Activated naive CD4-positive, alpha-beta T cell treated with anti-CD3 and anti-CD28 coated beads, Interleukin-2, amount 50 U/mL, for 24 hours (primary cell): ENCODE measurements around the gene BCAS2.

ENCODE experiments used
- H3K27ac Mint-ChIP-seq: one replicate; pipeline ENCODE4 v1.8.0; 2021; ENCODE audit warnings: mild to moderate bottlenecking, mixed read lengths
- H3K27me3 Mint-ChIP-seq: one replicate; pipeline ENCODE4 v1.8.0; 2021; ENCODE audit warnings: mixed read lengths
- H3K36me3 Mint-ChIP-seq: one replicate; pipeline ENCODE4 v1.8.0; 2021; ENCODE audit warnings: mixed read lengths
- H3K4me1 Mint-ChIP-seq: one replicate; pipeline ENCODE4 v1.8.0; 2021; ENCODE audit warnings: mixed read lengths
- H3K4me3 Mint-ChIP-seq: one replicate; pipeline ENCODE4 v1.8.0; 2021; ENCODE audit warnings: mild to moderate bottlenecking, mixed read lengths
- H3K9me3 Mint-ChIP-seq: one replicate; pipeline ENCODE4 v1.8.0; 2021; ENCODE audit warnings: mixed read lengths

Gene BCAS2

GRCh38 chr1:114540272-114540671 lies 41.1 kb downstream of the BCAS2 start:
- no peak overlapping the region for H3K4me3 Mint-ChIP-seq

DNA sequence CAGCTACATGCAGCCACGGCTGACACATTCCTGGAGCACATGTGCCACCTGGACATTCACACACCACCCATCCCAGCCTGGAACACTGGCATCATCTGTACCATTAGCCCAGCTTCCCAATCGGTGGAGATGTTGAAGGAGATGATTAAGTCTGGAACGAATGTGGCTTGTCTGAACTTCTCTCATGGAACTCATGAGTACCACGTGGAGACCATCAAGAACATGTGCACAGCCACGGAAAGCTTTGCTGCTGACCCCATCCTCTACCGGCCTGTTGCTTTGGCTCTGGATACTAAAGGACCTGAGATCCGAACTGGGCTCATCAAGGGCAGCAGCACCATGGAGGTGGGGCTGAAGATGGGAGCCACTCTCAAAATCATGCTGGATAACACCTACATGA lies 45.4 kb downstream of the BCAS2 start:
- H3K27ac Mint-ChIP-seq, result no peak overlapping the region
- H3K4me3 Mint-ChIP-seq, result no peak overlapping the region
- H3K27me3 Mint-ChIP-seq, result no peaks in the 10 kb centered on the region
- no peaks in the 10 kb centered on the region for H3K4me1 Mint-ChIP-seq
- no peaks in the 10 kb centered on the region for H3K36me3 Mint-ChIP-seq
- H3K9me3 Mint-ChIP-seq, result no peaks in the 10 kb centered on the region

More at GRCh38 chr1:114540272-114540671, 41.1 kb downstream of the BCAS2 start:
- Mint-ChIP-seq H3K27me3 (no peaks in the 10 kb centered on the region), H3K9me3 (no peaks in the 10 kb centered on the region), H3K4me1 (no peaks in the 10 kb centered on the region), H3K36me3 (no peaks in the 10 kb centered on the region), H3K27ac (no peak overlapping the region)

DNA sequence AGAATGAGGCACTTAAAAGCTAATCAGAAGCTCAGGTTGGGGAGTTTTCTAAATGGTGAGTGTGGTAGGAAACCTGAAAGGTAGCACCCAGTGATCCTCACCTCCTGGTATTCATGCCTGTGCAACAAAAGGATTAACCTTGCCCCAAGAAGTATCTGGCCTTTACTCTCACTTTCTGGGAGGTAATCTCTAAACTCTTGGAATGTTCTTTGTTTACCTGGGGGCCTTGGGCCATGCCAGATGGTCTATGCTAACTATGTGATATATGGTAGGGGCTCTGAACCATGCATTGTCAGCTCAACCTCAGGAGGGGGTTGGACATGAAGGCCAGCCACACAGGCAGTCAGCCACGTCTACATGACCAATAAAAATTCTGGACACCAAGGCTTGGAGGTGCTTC lies 46.0 kb downstream of the BCAS2 start:
- Mint-ChIP-seq H3K27ac (no peak overlapping the region), H3K27me3 (no peaks in the 10 kb centered on the region), H3K9me3 (no peaks in the 10 kb centered on the region)

GRCh38 chr1:114531094-114531493 lies 50.3 kb downstream of the BCAS2 start:
- peaks cover 4% of the 10 kb centered on the region for H3K4me1 Mint-ChIP-seq
- H3K9me3 Mint-ChIP-seq, result no peaks in the 10 kb centered on the region
- H3K36me3 Mint-ChIP-seq, result no peaks in the 10 kb centered on the region
- no peak overlapping the region for H3K27ac Mint-ChIP-seq
- no peaks in the 10 kb centered on the region for H3K27me3 Mint-ChIP-seq
- H3K4me3 Mint-ChIP-seq, result no peak overlapping the region

More for the DNA sequence above, 46.0 kb downstream of the BCAS2 start:
- Mint-ChIP-seq H3K4me1 (peaks cover 4% of the 10 kb centered on the region), H3K4me3 (no peak overlapping the region), H3K36me3 (no peaks in the 10 kb centered on the region)

DNA sequence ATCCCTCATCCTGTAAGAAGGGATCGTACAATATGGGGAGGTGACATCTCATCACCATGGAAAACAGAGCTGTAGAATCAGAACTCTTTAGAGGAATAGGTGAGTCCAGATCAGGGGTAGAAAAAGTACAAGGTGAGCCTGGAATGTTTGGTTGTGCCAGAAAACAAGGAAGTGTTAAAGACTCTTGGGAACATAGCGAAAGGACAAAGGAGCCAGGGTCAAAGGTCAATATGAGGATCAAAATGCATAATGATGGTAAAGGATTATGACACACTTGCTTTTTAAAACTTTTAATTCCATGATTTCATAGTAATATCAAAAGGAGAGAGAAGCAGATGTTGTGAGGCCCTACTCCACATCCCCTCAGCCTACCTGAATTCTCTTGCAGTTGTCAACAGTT lies 51.2 kb downstream of the BCAS2 start:
- H3K36me3 Mint-ChIP-seq, result no peaks in the 10 kb centered on the region

GRCh38 chr1:114524944-114525343 lies 56.5 kb downstream of the BCAS2 start:
- Mint-ChIP-seq H3K4me3 (no peak overlapping the region), H3K4me1 (no peaks in the 10 kb centered on the region), H3K9me3 (no peaks in the 10 kb centered on the region), H3K27ac (no peak overlapping the region), H3K36me3 (no peaks in the 10 kb centered on the region), H3K27me3 (peaks cover under 1% of the 10 kb centered on the region)

More for the DNA sequence above, 51.2 kb downstream of the BCAS2 start:
- Mint-ChIP-seq H3K27me3 (no peaks in the 10 kb centered on the region), H3K4me3 (no peak overlapping the region), H3K27ac (no peak overlapping the region), H3K9me3 (no peaks in the 10 kb centered on the region), H3K4me1 (peaks cover 4% of the 10 kb centered on the region)

DNA sequence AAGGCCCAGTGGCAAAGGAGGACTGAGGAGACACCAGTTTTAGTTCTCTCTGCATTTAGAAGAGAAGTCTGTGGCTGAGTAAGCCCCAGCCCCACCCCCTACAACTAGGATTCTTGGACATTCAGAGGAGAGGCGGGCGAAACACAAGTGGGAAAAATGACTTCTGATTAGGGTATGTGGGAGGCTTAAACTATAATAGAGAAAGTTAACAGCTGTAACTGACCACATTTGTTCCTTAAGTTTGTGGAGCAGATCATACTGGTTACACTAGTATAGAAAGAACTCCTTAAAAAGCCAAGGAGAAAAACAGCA lies 59.2 kb downstream of the BCAS2 start:
- Mint-ChIP-seq H3K9me3 (no peaks in the 10 kb centered on the region), H3K4me3 (no peak overlapping the region), H3K4me1 (no peaks in the 10 kb centered on the region)

DNA sequence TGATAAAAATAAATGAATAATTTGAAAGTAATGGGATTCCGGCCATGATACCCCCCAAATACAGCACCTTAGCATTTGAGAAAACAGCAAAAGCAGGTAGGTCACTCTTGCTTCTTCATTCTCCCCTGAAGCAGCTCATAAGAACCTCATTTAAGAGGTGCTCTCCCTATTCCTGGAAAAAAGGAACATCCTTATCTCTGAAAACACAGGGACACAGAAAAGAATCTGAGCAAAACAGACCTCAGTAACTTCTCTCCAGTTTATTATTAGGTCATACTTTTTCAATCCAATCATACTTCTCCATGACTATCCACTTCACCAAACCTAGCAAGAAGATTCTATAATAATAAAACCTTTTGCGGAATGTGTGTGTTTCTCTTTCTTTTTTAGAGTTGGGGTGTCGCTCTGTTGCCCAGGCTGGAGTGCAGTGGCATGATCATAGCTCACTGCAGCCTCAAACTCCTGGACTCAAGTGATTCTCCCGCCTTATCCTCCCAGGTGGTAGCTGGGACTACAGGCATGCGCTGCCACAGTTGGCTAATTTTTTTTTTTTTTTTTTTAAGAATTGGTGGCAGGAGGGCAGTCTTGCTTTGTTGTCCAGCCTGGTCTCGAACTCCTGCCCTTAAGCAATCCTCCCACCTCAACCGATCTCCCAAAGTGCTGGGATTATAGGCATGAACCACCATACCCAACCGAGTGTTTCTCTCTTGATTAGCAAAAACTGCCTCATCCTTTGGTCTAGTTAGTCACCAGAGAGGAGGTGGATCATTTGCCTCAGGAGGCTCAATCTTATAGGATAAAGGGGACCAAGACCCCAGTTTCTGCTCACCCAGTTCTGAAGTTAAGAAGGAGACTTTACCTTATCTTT lies 59.8 kb downstream of the BCAS2 start:
- H3K27me3 Mint-ChIP-seq, result peaks cover 4% of the 10 kb centered on the region
- H3K4me1 Mint-ChIP-seq, result no peaks in the 10 kb centered on the region
- no peak overlapping the region for H3K27ac Mint-ChIP-seq
- no peaks in the 10 kb centered on the region for H3K36me3 Mint-ChIP-seq
- H3K9me3 Mint-ChIP-seq, result no peaks in the 10 kb centered on the region
- H3K4me3 Mint-ChIP-seq, result no peak overlapping the region

More for the DNA sequence above, 59.2 kb downstream of the BCAS2 start:
- Mint-ChIP-seq H3K27me3 (peaks cover 4% of the 10 kb centered on the region), H3K36me3 (no peaks in the 10 kb centered on the region), H3K27ac (no peak overlapping the region)
